Gastroesophageal sphincter (tissue), 3 donors: ENCODE results near the gene ITGA3.

Experiments
- CTCF ChIP-seq, 4 experiments: fragments of 200-600 bp in 2 of 4; fragments of 450-650 bp in 2 of 4; sonication (generic) in 1 of 4; IDR thresholded peaks; one replicate each; pipeline ENCODE4 v1.5.1; 2017 to 2019; ENCODE audit warnings: antibody characterized with exemption in 4 of 4, mild to moderate bottlenecking in 2 of 4, moderate library complexity in 2 of 4
- POLR2A ChIP-seq, 2 donors: fragments of 450-650 bp; IDR thresholded peaks; one replicate each; pipeline ENCODE4 v1.6.1; 2017; ENCODE audit warnings: antibody characterized with exemption in 2 of 2, mild to moderate bottlenecking in 2 of 2, moderate library complexity in 1 of 2

DNA sequence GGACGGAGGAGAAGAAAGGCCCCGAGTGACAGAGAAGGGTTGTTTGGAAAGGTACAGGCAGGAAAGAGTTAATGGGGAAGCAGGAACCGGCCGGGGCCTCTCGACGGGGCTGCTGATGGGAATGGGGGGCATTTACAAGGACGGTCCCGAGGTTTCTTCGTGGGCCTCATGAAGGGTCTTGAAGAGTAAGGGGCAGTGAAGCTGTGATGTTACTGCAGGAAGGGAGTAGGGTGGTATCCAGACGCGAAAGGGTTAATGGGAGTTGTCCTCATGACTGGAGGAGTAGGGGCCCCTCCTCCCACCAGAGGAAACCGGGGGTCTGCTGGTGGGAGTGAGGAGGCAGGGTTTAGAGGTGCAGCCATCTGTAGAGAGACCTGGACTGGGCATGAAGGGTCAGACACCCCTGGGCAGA is 39.7 kb downstream of the ITGA3 start:
- TF ChIP-seq POLR2A (IDR thresholded peaks at IDR 0.05) (no peak), CTCF (IDR thresholded peaks at IDR 0.05) (no peak)
